Stimulated activated CD8-positive, alpha-beta memory T cell treated with anti-CD3 and anti-CD28 coated beads, Interleukin-12 subunit alpha, Interleukin-12 subunit beta, amount 100 ng/mL, for 1 hour (primary cell): Measurements from ENCODE around the gene UBE2QL1.

Experiments used
- DNase-seq: peaks from one replicate; pipeline ENCODE4 v3.0.0-alpha.2; 2020; ENCODE audit warnings: low read depth

Gene UBE2QL1

GRCh38 chr5:6455571-6456200, 7.0 kb downstream of the UBE2QL1 start:
- no peak for DNase-seq

GRCh38 chr5:6456766-6457370, 8.2 kb downstream of the UBE2QL1 start:
- no peak for DNase-seq

- no peak for DNase-seq
These were observed 8.9 kb downstream of the UBE2QL1 start for GRCh38 chr5:6457592-6457991.

GRCh38 chr5:6458833-6459232, 10.2 kb downstream of the UBE2QL1 start:
- no peak for DNase-seq

GRCh38 chr5:6459896-6460295, 11.2 kb downstream of the UBE2QL1 start:
- DNase-seq: no peak

- no peak for DNase-seq
These were observed 12.3 kb downstream of the UBE2QL1 start for GRCh38 chr5:6461006-6461405.

- DNase-seq: no peak
These were observed 13.4 kb downstream of the UBE2QL1 start for GRCh38 chr5:6461793-6462650.

- DNase-seq: no peak
These were observed 14.0 kb downstream of the UBE2QL1 start for GRCh38 chr5:6462671-6463070.

- DNase-seq: no peak
These were observed 15.8 kb downstream of the UBE2QL1 start for GRCh38 chr5:6464441-6464840.

GRCh38 chr5:6465831-6466790, 17.5 kb downstream of the UBE2QL1 start:
- no peak for DNase-seq

- no peak for DNase-seq
These were observed 18.4 kb downstream of the UBE2QL1 start for GRCh38 chr5:6466975-6467567.

- no peak for DNase-seq
These were observed 18.9 kb downstream of the UBE2QL1 start for GRCh38 chr5:6467591-6467990.

GRCh38 chr5:6468104-6468503, 19.4 kb downstream of the UBE2QL1 start:
- no peak for DNase-seq

GRCh38 chr5:6468870-6469269, 20.2 kb downstream of the UBE2QL1 start:
- no peak for DNase-seq

- no peak for DNase-seq
These were observed 21.2 kb downstream of the UBE2QL1 start for GRCh38 chr5:6469836-6470235.

- no peak for DNase-seq
These were observed 22.0 kb downstream of the UBE2QL1 start for GRCh38 chr5:6470672-6471071.

GRCh38 chr5:6471252-6471651, 22.6 kb downstream of the UBE2QL1 start:
- DNase-seq: no peak

GRCh38 chr5:6472792-6473191, 24.1 kb downstream of the UBE2QL1 start:
- DNase-seq: no peak

- no peak for DNase-seq
These were observed 24.6 kb downstream of the UBE2QL1 start for GRCh38 chr5:6473284-6473683.

GRCh38 chr5:6475626-6476312, 27.1 kb downstream of the UBE2QL1 start:
- DNase-seq: no peak

GRCh38 chr5:6476313-6476661, 27.6 kb downstream of the UBE2QL1 start:
- DNase-seq: no peak
